Measurements from ENCODE around the gene KIF25.

The KIF25 gene

GRCh38 chr6:168091381-168092264 is 94.2 kb downstream of the KIF25 start:
- DNase-seq: no peak

GRCh38 chr6:168092541-168092940 is 95.1 kb downstream of the KIF25 start:
- no peak for DNase-seq

- DNase-seq: no peak
These were observed 95.6 kb downstream of the KIF25 start for GRCh38 chr6:168093071-168093505.

GRCh38 chr6:168093634-168094033 is 96.2 kb downstream of the KIF25 start:
- DNase-seq: no peak
